ENCODE measurements around the gene CSNK1D.

- TF ChIP-seq CTCF (IDR thresholded peaks at IDR 0.05): no peak
- no peak for TF ChIP-seq POLR2A (IDR thresholded peaks at IDR 0.05)
Observed at GRCh38 chr17:82278786-82279391, 5.4 kb upstream of the CSNK1D start.
